Breast epithelium (tissue), 3 donors: ENCODE measurements around the gene ANKS1B.

Source experiments
- POLR2A ChIP-seq: fragments of 450-650 bp; IDR thresholded peaks from one replicate; pipeline ENCODE4 v1.6.1; 2016; ENCODE audit warnings: antibody characterized with exemption, mild to moderate bottlenecking, moderate library complexity
- TF ChIP-seq, protein P1 (sequence below), 3 donors: fragments of 450-650 bp; IDR thresholded peaks; one replicate each; pipeline ENCODE4 v1.5.1; 2016 to 2017; ENCODE audit warnings: antibody characterized with exemption in 3 of 3, mild to moderate bottlenecking in 3 of 3, moderate library complexity in 3 of 3

DNA sequence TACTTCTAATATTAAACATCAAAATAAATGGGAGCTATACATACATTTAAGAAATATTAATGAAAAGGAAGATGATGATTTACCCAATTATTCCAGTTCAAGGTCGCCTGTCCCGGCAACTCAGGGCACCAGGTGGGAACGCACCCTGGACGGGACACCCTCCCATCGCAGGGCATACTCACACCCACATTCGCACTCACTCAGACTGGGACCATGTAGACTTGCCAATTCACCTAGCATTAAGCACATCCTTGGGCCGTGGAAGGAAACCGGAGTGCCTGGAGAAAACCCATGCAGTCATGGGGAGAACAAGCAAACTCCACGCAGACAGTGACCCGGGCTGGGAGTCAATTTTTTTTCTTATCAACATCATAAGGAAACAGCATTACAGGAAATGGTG, 864.8 kb downstream of the ANKS1B start:
- TF ChIP-seq POLR2A, result no peak
- TF ChIP-seq, protein P1, sequence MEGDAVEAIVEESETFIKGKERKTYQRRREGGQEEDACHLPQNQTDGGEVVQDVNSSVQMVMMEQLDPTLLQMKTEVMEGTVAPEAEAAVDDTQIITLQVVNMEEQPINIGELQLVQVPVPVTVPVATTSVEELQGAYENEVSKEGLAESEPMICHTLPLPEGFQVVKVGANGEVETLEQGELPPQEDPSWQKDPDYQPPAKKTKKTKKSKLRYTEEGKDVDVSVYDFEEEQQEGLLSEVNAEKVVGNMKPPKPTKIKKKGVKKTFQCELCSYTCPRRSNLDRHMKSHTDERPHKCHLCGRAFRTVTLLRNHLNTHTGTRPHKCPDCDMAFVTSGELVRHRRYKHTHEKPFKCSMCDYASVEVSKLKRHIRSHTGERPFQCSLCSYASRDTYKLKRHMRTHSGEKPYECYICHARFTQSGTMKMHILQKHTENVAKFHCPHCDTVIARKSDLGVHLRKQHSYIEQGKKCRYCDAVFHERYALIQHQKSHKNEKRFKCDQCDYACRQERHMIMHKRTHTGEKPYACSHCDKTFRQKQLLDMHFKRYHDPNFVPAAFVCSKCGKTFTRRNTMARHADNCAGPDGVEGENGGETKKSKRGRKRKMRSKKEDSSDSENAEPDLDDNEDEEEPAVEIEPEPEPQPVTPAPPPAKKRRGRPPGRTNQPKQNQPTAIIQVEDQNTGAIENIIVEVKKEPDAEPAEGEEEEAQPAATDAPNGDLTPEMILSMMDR (IDR thresholded peaks at IDR 0.05), result no peak
